GM21360 (cell line): ENCODE results near the gene TNFRSF19.

Experiments
- ATAC-seq: cut with Tn5 transposase; IDR thresholded peaks from one replicate; pipeline ENCODE4 v1.9.1; 2021; ENCODE audit warnings: mild to moderate bottlenecking, moderate library complexity; ENCODE audit not compliant: unreplicated experiment

The TNFRSF19 gene

GRCh38 chr13:23600534-23600933 is 30.3 kb downstream of the TNFRSF19 start:
- no peak for ATAC-seq

DNA sequence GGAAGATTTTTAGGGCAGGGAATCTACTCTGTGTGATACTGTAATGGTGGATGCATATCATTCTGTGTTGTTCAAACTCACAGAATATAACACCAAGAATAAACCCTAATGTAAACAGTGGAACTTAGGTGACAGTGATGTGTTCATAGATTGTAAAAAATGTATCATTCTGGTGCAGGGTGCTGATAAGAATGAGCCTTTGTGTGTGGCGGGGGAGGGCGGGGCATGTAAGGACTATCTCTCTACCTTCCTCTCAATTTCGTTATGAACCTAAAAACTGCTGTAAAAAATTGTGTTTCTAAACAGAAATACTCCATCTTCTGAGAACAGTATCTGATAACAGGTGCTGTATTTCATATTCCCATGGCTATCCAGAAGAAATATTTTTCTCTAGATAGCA is 35.6 kb downstream of the TNFRSF19 start:
- no peak for ATAC-seq

DNA sequence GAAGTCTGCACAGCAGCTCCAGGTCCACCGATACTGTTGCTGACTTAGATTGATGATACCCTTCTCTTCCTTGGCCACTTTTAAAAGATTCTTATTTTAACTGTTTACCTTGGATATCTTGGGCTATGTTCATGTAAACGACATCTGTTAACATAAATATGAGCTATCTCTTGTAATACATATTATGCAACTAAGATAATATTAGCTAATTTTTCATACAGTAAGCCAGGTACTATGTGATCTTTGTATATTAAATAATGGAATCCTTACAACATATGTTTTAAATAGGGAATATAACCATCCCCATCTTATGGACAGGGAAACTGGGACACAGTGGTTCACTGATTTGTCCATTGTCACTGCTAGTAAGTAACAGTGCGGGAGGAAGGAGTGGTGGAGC is 37.9 kb downstream of the TNFRSF19 start:
- no peak for ATAC-seq

DNA sequence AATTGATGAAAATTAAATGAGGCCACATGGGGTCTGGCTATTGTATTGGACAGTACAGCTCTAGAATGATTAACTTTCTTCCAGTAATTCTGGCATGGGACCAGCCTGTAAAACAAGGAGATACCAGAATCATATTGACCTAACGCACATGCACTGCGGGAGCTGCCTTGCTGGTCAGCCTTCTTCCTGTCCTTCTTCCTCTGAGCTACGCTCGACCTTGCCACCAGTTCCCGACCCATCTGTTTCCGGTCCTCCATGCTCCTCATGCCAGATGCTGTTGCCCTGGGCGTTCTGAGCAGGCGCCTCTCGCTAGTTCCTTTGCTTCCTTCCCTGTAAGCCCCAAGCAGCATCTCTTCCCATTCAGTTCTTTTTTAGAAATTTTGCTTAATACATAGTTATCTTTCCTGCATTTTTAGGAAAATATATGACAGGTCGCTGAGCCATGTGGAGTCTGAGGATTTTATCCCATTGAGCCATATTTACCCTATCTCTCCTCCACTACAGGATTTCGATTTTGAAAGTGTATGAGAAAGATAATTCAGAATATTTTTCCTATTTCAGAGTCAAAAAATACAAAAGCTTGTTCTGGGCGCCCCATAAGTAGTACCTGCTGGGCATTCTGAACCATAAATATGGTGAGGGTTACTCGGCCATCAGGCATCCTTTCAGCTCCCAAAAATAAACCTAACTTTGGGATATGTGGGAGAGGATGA is 38.6 kb downstream of the TNFRSF19 start:
- no peak for ATAC-seq

- no peak for ATAC-seq
These were observed 39.2 kb downstream of the TNFRSF19 start for GRCh38 chr13:23609414-23609760.

GRCh38 chr13:23609874-23610576 is 39.8 kb downstream of the TNFRSF19 start:
- ATAC-seq, result no peak

DNA sequence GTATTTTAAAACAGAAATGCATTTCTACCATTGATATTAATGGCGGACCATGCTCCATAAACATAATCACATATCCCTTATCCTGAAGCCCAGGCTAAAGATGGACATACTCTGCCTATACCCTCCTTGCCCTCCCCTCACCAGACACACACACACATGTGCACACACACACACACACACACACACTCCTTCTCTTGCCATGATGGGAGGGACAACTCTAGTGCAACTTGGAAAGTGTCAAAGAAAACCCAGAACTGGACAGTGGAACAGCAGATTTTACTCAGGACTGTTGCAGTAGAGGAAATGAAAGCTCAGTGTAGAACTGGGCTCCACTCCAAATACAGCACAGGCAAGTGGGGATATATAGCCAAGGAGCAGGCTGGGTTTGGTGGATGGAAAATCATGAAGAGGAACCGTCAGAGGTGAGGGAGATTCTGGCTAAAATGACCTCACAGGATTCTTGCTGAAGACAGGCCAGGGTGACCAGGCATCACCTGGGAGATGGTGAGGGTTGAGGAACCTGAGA is 40.8 kb downstream of the TNFRSF19 start:
- ATAC-seq, result no peak

- no peak for ATAC-seq
These were observed 42.0 kb downstream of the TNFRSF19 start for GRCh38 chr13:23612182-23612581.

- no peak for ATAC-seq
These were observed 42.5 kb downstream of the TNFRSF19 start for GRCh38 chr13:23612731-23613130.

- ATAC-seq, result no peak
These were observed 43.4 kb downstream of the TNFRSF19 start for GRCh38 chr13:23613596-23613995.

DNA sequence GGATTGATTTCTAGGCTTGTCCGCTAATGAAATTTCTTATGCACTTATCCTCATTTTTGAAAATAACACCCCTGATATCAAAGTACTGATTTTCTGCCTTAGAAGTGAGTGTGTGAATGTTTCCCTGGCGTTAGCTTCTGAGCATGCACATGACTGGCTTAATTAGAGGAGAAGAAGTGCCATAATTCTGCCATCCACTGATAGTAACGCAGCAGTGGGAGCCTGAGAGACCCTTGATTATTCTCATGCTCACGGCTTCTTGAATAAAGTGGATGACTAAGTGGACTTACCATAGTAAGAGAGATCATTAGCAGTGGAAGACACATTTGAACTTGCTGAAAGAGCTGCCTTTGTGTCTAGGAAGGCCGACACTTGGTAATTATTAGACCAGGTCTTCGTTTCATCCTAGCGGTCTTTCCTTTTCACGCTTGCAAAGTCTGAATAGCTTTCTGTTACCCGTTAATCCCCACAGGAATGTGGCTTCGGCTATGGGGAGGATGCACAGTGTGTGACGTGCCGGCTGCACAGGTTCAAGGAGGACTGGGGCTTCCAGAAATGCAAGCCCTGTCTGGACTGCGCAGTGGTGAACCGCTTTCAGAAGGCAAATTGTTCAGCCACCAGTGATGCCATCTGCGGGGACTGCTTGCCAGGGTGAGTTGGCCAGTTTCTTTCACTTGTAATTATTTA is 45.3 kb downstream of the TNFRSF19 start:
- ATAC-seq, result no peak

DNA sequence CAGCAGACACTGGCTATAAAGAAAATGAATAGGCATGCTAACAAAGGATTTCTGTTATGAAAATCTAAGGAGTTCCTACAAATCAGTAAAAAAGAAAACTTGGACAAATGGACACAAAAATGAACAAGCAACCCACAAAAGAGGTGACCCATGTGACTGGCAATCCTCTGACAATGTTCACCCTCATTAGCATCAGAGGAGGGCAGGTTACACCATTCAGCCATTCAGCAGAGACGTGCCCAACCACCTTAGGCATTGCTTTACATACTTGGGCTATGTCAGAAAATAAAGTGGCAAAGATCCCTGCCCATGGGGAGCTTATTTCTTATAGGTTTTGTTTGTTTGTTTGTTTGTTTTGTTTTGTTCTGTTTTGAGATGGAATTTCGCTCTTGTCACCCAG is 46.0 kb downstream of the TNFRSF19 start:
- no peak for ATAC-seq

- no peak for ATAC-seq
These were observed 47.4 kb downstream of the TNFRSF19 start for GRCh38 chr13:23617551-23618024.

DNA sequence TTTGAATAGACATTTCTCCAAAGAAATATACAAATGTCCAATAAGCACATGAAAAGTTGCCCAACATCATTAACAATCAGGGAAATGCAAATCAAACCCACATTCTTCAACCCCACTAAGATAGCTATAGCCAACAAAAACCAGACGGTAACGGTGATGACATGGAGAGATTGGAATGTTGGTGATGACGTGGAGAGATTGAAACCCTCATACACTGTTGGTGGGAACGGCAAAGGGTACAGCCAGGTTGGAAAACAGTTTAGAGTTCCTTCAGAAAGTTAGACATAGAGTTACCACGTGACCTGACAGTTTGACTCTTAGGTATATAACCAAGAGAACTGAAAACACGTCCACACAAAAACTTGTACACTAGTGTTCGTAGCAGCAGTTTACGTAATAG is 48.1 kb downstream of the TNFRSF19 start:
- no peak for ATAC-seq

DNA sequence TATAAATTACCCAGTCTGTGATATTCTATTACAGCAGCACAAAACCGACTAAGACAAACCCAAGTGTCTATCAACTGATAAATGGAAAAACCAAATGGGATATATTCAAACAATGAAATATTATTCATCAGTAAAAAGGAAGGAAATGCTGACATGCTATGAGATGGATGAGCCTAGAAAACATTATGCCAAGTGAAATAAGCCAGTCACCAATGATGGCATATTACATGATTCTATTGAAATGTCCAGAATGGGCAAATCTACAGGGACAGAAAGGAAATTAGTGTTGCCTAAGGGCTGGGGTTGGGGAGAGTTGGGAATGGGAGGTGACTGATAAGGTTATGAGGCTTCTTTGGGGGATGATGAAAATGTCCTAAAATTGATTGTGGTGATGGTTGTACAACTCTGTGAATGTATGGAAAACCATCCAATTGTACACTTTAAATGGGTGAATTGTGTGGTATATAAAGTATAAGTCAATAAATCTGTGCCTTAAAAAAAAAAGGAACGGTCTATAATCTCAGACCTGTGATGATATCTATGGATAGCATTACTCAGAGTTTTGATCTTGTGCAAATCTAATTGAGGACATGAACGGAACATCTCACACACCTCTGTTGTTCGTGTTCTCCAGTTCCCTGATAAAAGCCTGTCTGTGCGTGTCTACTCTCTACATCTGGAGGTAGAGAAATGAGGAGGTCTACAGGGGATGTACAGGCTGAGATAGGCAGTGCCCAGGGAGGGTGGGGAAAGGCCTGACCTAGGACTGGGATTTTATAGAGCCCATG is 49.0 kb downstream of the TNFRSF19 start:
- no peak for ATAC-seq

- no peak for ATAC-seq
These were observed 50.0 kb downstream of the TNFRSF19 start for GRCh38 chr13:23620211-23620610.

DNA sequence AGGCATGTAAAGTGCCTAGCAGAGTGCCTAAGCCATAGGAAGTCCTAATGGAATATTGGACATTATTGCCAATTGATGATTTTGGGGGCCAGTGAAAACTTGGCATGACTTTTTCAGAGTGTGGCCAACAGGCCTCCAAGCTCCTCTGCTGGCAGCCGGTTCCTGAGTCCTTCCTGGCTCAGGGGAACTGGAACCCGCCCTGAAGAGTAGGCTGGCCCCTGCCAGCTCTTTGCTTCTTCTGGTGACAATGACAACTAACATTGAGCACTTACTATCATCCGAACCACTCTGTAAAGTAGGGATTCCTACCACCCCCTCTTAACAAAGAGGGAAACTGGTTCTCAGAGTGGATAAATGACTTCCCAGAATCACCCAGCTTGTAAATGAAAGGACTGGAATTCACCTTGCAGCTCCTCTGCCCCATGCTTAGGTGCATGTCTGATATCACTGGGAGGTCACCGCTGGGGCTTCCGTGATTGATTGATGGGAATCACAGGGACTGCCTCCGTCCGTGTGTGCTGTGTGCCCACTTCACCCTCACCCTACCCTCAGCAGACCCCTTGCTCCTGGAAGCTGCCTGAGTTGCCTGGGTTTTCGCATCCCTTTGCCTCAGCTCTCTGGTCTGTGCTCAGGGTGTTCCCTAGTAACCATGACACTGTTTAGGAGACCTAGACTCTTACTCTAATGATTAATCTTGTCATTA is 50.6 kb downstream of the TNFRSF19 start:
- no peak for ATAC-seq

DNA sequence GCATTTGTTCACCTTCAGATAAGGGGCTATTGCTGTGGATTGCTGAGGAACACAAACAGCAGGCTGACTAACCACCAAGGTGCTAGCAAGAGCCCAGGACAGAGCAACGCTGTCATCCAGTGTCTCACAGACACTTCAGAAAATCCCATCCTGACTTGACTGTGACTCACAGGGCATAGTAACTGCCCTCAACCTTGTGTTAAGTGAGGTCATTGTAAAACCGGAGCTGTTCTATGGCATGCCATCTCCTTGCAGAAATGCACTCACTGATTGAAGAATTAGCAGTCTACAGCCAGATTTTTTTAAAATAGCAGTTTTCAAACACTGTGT is 51.1 kb downstream of the TNFRSF19 start:
- ATAC-seq, result no peak

- no peak for ATAC-seq
These were observed 52.8 kb downstream of the TNFRSF19 start for GRCh38 chr13:23622985-23623384.

GRCh38 chr13:23623394-23623793 is 53.2 kb downstream of the TNFRSF19 start:
- ATAC-seq, result no peak
